Panc1 (cell line): ENCODE data around the gene ZNF324. TPM values are rescaled to one million over a fixed set of nuclear protein-coding genes. Genes with fewer than 3 reads are reported as not detected.

Source experiments
- ATAC-seq: fragments of 200-7000 bp; cut with Tn5 transposase; 2 replicates; pipeline ENCODE4 v1.9.1; 2020; ENCODE audit warnings: mild to moderate bottlenecking, moderate library complexity
- BruUV-seq: library from RNA; stranded (reverse); fragments of 400-500 nt; replicated peaks from 2 replicates; lab custom pipeline; 2021; lab: Mats Ljungman, UMichigan
- CTCF ChIA-PET: fragments of 300-600 bp; sonication (Branson Sonifier 250); formaldehyde crosslinking; loops from one replicate; lab custom pipeline; 2022; ENCODE audit warnings: antibody characterized with exemption; lab: Charles Lee
- POLR2A ChIA-PET: fragments of 300-600 bp; sonication (Branson Sonifier 250); formaldehyde crosslinking; loops from one replicate; lab custom pipeline; 2022; ENCODE audit warnings: antibody characterized with exemption; lab: Charles Lee
- DNase-seq: peaks from one replicate; pipeline ENCODE4 v3.0.0-alpha.2; 2010; ENCODE audit warnings: low read depth, low spot score
- H3K27ac ChIP-seq: 2 replicates; pipeline ENCODE4 v1.5.1; 2011; ENCODE audit warnings: mild to moderate bottlenecking, low read length, inconsistent platforms
- H3K27me3 ChIP-seq: fragments of 200-500 bp; sonication (Bioruptor generic); 2 replicates; pipeline ENCODE4 v1.6.0; 2014; ENCODE audit warnings: low read length, inconsistent platforms; ENCODE audit not compliant: control insufficient read depth, insufficient read depth
- H3K36me3 ChIP-seq: fragments of 200-500 bp; sonication (Bioruptor generic); 2 replicates; pipeline ENCODE4 v1.5.1; 2014; ENCODE audit warnings: inconsistent platforms, mild to moderate bottlenecking, low read length, moderate library complexity; ENCODE audit not compliant: control insufficient read depth, insufficient read depth
- H3K4me1 ChIP-seq: 2 replicates; pipeline ENCODE4 v1.5.1; 2011; ENCODE audit warnings: inconsistent platforms, mild to moderate bottlenecking, low read length, moderate library complexity; ENCODE audit not compliant: control insufficient read depth, insufficient read depth
- H3K4me3 ChIP-seq, 2 experiments: 2 replicates each; pipeline ENCODE4 v1.5.1; 2011 to 2012; ENCODE audit warnings: low read depth in 2 of 2, low read length in 2 of 2, mild to moderate bottlenecking in 2 of 2, inconsistent platforms in 1 of 2, moderate library complexity in 1 of 2
- H3K9me3 ChIP-seq: fragments of 200-500 bp; sonication (Bioruptor generic); 2 replicates; pipeline ENCODE4 v1.5.1; 2014; ENCODE audit warnings: low read depth, mild to moderate bottlenecking, inconsistent platforms, low read length, moderate library complexity; ENCODE audit not compliant: control insufficient read depth, insufficient read depth
- POLR2AphosphoS5 ChIP-seq: IDR thresholded peaks from 2 replicates; pipeline ENCODE4 v1.6.1; 2012; ENCODE audit warnings: mild to moderate bottlenecking, low read depth, low read length, moderate library complexity
- SIN3A ChIP-seq: IDR thresholded peaks from 2 replicates; pipeline ENCODE4 v1.6.1; 2012; ENCODE audit warnings: low read depth, mild to moderate bottlenecking, low read length, moderate library complexity, borderline replicate concordance; ENCODE audit not compliant: insufficient read depth
- TCF7L2 ChIP-seq: IDR thresholded peaks from 2 replicates; pipeline ENCODE4 v1.6.1; 2011; ENCODE audit warnings: mild to moderate bottlenecking, low read depth, low read length, inconsistent platforms
- in situ Hi-C: cut with HindIII; loops from 2 replicates; pipeline ENCODE4 v1.10.0; 2016; ENCODE audit warnings: low sequenced_read_pairs, low pct_unique_long_range_greater_than_20kb
- intact Hi-C: fragments of 100-400 bp; cut with micrococcal nuclease; formaldehyde crosslinking; loops from one replicate; pipeline ENCODE4 v1.10.0; 2022; ENCODE audit not compliant: unreplicated experiment
- total RNA-seq: library from RNA; stranded (reverse); gene quantifications from one replicate; pipeline ENCODE4 v1.2.1, GENCODE V29; 2021; ENCODE audit not compliant: unreplicated experiment
- TF ChIP-seq, protein P1 (sequence below): fragments of 450-650 bp; IDR thresholded peaks from 2 replicates; pipeline ENCODE4 v1.5.1; 2017; ENCODE audit warnings: mild to moderate bottlenecking
- TF ChIP-seq, protein P2 (sequence below), 2 experiments: IDR thresholded peaks; 2 replicates each; pipeline ENCODE4 v1.6.1; 2011 to 2012; ENCODE audit warnings: low read depth in 2 of 2, control low read depth in 1 of 2, low read length in 1 of 2, mild to moderate bottlenecking in 1 of 2, moderate library complexity in 1 of 2; ENCODE audit not compliant: insufficient read depth in 1 of 2

ZNF324 gene
- total RNA-seq, 1 experiment from 2014 or later, result 12.8 TPM

DNA sequence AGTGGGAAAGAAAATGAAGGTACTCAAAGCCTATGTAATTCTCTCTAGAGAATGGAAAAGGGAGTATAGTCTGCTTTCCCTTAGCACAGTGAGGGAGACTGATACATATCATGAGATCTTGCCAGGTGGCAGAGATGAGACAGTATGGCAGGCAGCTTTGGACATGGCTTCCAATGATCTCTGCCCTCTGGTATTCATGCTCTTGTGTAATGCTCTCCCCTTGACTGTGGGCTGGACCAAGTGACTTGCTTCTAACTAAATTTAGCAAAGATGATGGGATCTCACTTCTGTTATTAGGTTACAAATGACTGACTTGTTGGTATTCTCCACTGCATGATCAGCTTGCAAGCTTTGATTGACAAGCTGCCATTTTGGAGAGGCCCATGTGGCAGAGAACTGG is 37.1 kb upstream of the ZNF324 start:
- no peak for ATAC-seq

DNA sequence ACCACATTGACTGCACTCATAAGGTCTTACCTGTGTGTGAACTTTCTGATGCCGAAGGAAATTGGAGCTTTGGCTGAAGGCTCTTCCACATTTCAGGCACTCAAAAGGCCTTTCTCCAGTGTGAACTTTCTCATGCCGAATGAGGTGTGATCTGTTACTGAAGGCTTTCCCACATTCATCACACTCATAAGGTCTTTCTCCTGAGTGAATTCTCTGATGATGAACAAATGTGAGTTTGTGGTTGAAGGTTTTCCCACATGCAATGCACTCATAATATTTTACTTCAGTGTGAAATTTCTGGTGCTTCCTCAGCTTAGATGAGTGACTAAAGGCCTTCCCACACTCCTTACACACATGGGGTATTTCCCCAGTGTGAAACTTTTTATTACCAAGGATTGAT is 32.7 kb upstream of the ZNF324 start:
- Histone ChIP-seq H3K9me3 (peaks cover 38% of the 10 kb centered on the region), H3K27me3 (no peaks in the 10 kb centered on the region), H3K4me1 (no peaks in the 10 kb centered on the region), H3K4me3 (no peak overlapping the region), H3K27ac (no peak overlapping the region), H3K36me3 (no peaks in the 10 kb centered on the region)
- ChIA-PET POLR2A (no interaction called here), CTCF (no interaction called here)
- TF ChIP-seq POLR2AphosphoS5, result no peak
- TF ChIP-seq, protein P1, sequence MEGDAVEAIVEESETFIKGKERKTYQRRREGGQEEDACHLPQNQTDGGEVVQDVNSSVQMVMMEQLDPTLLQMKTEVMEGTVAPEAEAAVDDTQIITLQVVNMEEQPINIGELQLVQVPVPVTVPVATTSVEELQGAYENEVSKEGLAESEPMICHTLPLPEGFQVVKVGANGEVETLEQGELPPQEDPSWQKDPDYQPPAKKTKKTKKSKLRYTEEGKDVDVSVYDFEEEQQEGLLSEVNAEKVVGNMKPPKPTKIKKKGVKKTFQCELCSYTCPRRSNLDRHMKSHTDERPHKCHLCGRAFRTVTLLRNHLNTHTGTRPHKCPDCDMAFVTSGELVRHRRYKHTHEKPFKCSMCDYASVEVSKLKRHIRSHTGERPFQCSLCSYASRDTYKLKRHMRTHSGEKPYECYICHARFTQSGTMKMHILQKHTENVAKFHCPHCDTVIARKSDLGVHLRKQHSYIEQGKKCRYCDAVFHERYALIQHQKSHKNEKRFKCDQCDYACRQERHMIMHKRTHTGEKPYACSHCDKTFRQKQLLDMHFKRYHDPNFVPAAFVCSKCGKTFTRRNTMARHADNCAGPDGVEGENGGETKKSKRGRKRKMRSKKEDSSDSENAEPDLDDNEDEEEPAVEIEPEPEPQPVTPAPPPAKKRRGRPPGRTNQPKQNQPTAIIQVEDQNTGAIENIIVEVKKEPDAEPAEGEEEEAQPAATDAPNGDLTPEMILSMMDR, result no peak
- TF ChIP-seq TCF7L2, result no peak
- TF ChIP-seq, protein P2, sequence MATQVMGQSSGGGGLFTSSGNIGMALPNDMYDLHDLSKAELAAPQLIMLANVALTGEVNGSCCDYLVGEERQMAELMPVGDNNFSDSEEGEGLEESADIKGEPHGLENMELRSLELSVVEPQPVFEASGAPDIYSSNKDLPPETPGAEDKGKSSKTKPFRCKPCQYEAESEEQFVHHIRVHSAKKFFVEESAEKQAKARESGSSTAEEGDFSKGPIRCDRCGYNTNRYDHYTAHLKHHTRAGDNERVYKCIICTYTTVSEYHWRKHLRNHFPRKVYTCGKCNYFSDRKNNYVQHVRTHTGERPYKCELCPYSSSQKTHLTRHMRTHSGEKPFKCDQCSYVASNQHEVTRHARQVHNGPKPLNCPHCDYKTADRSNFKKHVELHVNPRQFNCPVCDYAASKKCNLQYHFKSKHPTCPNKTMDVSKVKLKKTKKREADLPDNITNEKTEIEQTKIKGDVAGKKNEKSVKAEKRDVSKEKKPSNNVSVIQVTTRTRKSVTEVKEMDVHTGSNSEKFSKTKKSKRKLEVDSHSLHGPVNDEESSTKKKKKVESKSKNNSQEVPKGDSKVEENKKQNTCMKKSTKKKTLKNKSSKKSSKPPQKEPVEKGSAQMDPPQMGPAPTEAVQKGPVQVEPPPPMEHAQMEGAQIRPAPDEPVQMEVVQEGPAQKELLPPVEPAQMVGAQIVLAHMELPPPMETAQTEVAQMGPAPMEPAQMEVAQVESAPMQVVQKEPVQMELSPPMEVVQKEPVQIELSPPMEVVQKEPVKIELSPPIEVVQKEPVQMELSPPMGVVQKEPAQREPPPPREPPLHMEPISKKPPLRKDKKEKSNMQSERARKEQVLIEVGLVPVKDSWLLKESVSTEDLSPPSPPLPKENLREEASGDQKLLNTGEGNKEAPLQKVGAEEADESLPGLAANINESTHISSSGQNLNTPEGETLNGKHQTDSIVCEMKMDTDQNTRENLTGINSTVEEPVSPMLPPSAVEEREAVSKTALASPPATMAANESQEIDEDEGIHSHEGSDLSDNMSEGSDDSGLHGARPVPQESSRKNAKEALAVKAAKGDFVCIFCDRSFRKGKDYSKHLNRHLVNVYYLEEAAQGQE (IDR thresholded peaks at IDR 0.05; ENCODE audit: insufficient read depth in 1 of 2, low read depth in 2 of 2, low read length in 1 of 2), result no peak
- no peak for TF ChIP-seq SIN3A
- no TSS peak for BruUV-seq
- ATAC-seq (no peak), DNase-seq (no peak)
- intact Hi-C loops (no loop called here), in situ Hi-C loops (no loop called here)

More for the DNA sequence above, 37.1 kb upstream of the ZNF324 start:
- Histone ChIP-seq H3K4me1 (no peaks in the 10 kb centered on the region), H3K36me3 (no peaks in the 10 kb centered on the region), H3K4me3 (no peak overlapping the region), H3K9me3 (peaks cover 30% of the 10 kb centered on the region), H3K27ac (no peak overlapping the region), H3K27me3 (no peaks in the 10 kb centered on the region)
- DNase-seq, result no peak
- ChIA-PET POLR2A (no interaction called here), CTCF (no interaction called here)
- in situ Hi-C loops (no loop called here), intact Hi-C loops (no loop called here)
- BruUV-seq, result no TSS peak
- TF ChIP-seq, protein P1, result no peak
- TF ChIP-seq POLR2AphosphoS5 (no peak), SIN3A (no peak), TCF7L2 (no peak)
- TF ChIP-seq, protein P2 (IDR thresholded peaks at IDR 0.05; ENCODE audit: insufficient read depth in 1 of 2, low read depth in 2 of 2, low read length in 1 of 2), result no peak
